ENCODE measurements around the gene CHD6. TPM values are rescaled to one million over a fixed set of nuclear protein-coding genes. Genes with fewer than 3 reads are reported as not detected.

Gene CHD6
- total RNA-seq, 1 experiment from 2014 or later: 46.7 TPM

DNA sequence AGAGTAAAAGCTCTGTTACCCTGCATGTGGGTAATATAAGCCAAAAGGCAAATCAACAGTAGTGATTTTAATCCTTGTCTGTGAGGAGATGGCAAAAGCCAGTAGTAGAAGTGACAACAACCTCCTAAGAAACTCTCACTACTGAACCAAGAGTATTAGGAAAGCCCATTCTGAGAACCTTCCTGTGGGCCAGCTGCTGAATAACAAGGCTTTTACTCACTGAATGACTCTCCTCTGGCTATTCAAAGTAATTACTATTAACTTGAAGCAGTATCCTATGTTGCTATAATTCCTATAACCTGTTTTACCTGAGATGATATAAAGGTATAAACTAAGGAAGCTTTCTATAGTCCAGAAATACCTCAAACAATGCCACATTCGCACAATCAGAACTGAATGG lies 55.1 kb downstream of the CHD6 start:
- BruUV-seq (replicated peaks): no TSS peak
- no peaks in the 10 kb centered on the region for H3K27me3 ChIP-seq (replicated peaks; ENCODE audit: insufficient read depth, low read depth, low read length, poor library complexity)
- intact Hi-C loops (cut with micrococcal nuclease; ENCODE audit: unreplicated experiment): no loop called here
- DNase-seq (ENCODE audit: low spot score): no peak
- ChIA-PET POLR2A (ENCODE audit: low non-redundant PET) (no interaction called here), CTCF (no interaction called here)
- H3K27ac ChIP-seq (ENCODE audit: low read depth, low read length, poor library complexity, severe bottlenecking): no peak overlapping the region
- no peaks in the 10 kb centered on the region for H3K36me3 ChIP-seq (ENCODE audit: insufficient read depth, low read length, poor library complexity, severe bottlenecking)
- no peaks in the 10 kb centered on the region for H3K9me3 ChIP-seq (ENCODE audit: low read depth, low read length, poor library complexity, severe bottlenecking)
- H3K4me1 ChIP-seq (ENCODE audit: insufficient read depth, low read length, poor library complexity, severe bottlenecking): peaks cover 4% of the 10 kb centered on the region
- no peak overlapping the region for H3K4me3 ChIP-seq (ENCODE audit: low read depth, low read length, poor library complexity, severe bottlenecking)
- TF ChIP-seq, protein P1, sequence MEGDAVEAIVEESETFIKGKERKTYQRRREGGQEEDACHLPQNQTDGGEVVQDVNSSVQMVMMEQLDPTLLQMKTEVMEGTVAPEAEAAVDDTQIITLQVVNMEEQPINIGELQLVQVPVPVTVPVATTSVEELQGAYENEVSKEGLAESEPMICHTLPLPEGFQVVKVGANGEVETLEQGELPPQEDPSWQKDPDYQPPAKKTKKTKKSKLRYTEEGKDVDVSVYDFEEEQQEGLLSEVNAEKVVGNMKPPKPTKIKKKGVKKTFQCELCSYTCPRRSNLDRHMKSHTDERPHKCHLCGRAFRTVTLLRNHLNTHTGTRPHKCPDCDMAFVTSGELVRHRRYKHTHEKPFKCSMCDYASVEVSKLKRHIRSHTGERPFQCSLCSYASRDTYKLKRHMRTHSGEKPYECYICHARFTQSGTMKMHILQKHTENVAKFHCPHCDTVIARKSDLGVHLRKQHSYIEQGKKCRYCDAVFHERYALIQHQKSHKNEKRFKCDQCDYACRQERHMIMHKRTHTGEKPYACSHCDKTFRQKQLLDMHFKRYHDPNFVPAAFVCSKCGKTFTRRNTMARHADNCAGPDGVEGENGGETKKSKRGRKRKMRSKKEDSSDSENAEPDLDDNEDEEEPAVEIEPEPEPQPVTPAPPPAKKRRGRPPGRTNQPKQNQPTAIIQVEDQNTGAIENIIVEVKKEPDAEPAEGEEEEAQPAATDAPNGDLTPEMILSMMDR (conservative IDR thresholded peaks at IDR 0.05; ENCODE audit: low read depth, low read length): no peak
- TF ChIP-seq EZH2 (IDR thresholded peaks at IDR 0.05; ENCODE audit: borderline replicate concordance, low read depth, low read length, poor library complexity, severe bottlenecking): no peak

DNA sequence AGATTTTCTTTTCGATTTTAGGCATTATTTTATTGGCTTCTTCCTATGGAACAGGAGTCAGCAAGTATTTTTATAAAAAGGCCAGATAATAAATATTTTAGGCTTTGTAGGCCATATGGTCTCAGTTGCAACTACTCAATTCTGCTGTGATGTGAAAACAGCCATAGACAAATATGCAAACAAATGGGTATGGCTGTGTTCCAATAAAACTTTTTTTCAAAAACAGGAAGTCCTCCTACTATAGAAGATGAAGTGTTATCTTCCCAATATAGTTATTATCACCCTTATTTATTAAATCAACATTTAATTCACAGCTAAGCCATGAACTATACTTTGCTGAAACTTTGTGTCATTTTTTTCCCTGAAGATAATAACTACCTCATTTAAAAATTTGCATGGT lies 57.2 kb downstream of the CHD6 start:
- TF ChIP-seq EZH2 (IDR thresholded peaks at IDR 0.05; ENCODE audit: borderline replicate concordance, low read depth, low read length, poor library complexity, severe bottlenecking): no peak
- TF ChIP-seq, protein P1 (conservative IDR thresholded peaks at IDR 0.05; ENCODE audit: low read depth, low read length): no peak
- POLR2A ChIA-PET (ENCODE audit: low non-redundant PET): no interaction called here
- H3K36me3 ChIP-seq (ENCODE audit: insufficient read depth, low read length, poor library complexity, severe bottlenecking): no peaks in the 10 kb centered on the region
- no TSS peak for BruUV-seq (replicated peaks)
- intact Hi-C loops (cut with micrococcal nuclease; ENCODE audit: unreplicated experiment): no loop called here
- H3K4me1 ChIP-seq (ENCODE audit: insufficient read depth, low read length, poor library complexity, severe bottlenecking): peaks cover 4% of the 10 kb centered on the region
- H3K4me3 ChIP-seq (ENCODE audit: low read depth, low read length, poor library complexity, severe bottlenecking): no peak overlapping the region
- DNase-seq (ENCODE audit: low spot score): no peak
- CTCF ChIA-PET: no interaction called here
- no peak overlapping the region for H3K27ac ChIP-seq (ENCODE audit: low read depth, low read length, poor library complexity, severe bottlenecking)
- H3K27me3 ChIP-seq (replicated peaks; ENCODE audit: insufficient read depth, low read depth, low read length, poor library complexity): no peaks in the 10 kb centered on the region
- H3K9me3 ChIP-seq (ENCODE audit: low read depth, low read length, poor library complexity, severe bottlenecking): no peaks in the 10 kb centered on the region

DNA sequence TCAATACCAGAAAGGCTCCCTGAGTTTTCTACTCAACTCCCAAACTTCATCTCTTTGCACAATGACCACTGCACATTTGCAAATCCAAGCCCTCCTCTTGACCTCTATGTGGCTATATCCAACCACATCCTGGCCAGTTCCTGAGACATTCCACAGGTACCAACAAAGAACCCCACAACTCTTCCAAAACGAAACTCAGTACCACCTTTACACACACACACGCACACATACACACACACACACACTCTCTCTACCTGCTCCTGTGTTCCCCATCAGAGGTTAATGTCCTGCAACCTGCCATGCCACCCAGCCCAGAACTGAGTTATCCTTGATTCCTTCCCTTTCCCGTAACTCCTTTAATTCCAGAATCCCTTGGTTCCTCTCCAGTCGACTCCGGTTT lies 58.5 kb downstream of the CHD6 start:
- TF ChIP-seq, protein P1 (conservative IDR thresholded peaks at IDR 0.05; ENCODE audit: low read depth, low read length): no peak
- no peak for TF ChIP-seq EZH2 (IDR thresholded peaks at IDR 0.05; ENCODE audit: borderline replicate concordance, low read depth, low read length, poor library complexity, severe bottlenecking)
- Histone ChIP-seq H3K27ac (ENCODE audit: low read depth, low read length, poor library complexity, severe bottlenecking) (no peak overlapping the region), H3K36me3 (ENCODE audit: insufficient read depth, low read length, poor library complexity, severe bottlenecking) (no peaks in the 10 kb centered on the region), H3K4me3 (ENCODE audit: low read depth, low read length, poor library complexity, severe bottlenecking) (no peak overlapping the region), H3K9me3 (ENCODE audit: low read depth, low read length, poor library complexity, severe bottlenecking) (no peaks in the 10 kb centered on the region), H3K27me3 (replicated peaks; ENCODE audit: insufficient read depth, low read depth, low read length, poor library complexity) (no peaks in the 10 kb centered on the region), H3K4me1 (ENCODE audit: insufficient read depth, low read length, poor library complexity, severe bottlenecking) (peaks cover 4% of the 10 kb centered on the region)
- intact Hi-C loops (cut with micrococcal nuclease; ENCODE audit: unreplicated experiment): no loop called here
- no TSS peak for BruUV-seq (replicated peaks)
- POLR2A ChIA-PET (ENCODE audit: low non-redundant PET): no interaction called here
- CTCF ChIA-PET: no interaction called here
- DNase-seq (ENCODE audit: low spot score): no peak

Measured in A673 (cell line).